NCI-H2196 treated with DMSO at 0.1 percent for 48 hours (cell line): ENCODE results near the gene NFATC1.
A peak's percentile ranks its signal among the peaks of the same experiment; 100 is the strongest.

Experiments used
- DNase-seq: peaks from one replicate; lab custom pipeline; 2025; ENCODE audit not compliant: unreplicated experiment; lab: John Stamatoyannopoulos, UW

Gene NFATC1

GRCh38 chr18:79568543-79569205, 172.9 kb downstream of the NFATC1 start:
- no peak for DNase-seq

GRCh38 chr18:79569720-79570119, 174.0 kb downstream of the NFATC1 start:
- DNase-seq, result no peak

- DNase-seq, result no peak
Observed at GRCh38 chr18:79570266-79571201, 174.8 kb downstream of the NFATC1 start.

GRCh38 chr18:79571211-79572092, 175.7 kb downstream of the NFATC1 start:
- no peak for DNase-seq

- DNase-seq, result no peak
Observed at GRCh38 chr18:79572093-79572780, 176.5 kb downstream of the NFATC1 start.

GRCh38 chr18:79572848-79573451, 177.2 kb downstream of the NFATC1 start:
- no peak for DNase-seq

- DNase-seq, result no peak
Observed at GRCh38 chr18:79573921-79574491, 178.3 kb downstream of the NFATC1 start.

- DNase-seq, result no peak
Observed at GRCh38 chr18:79574938-79575525, 179.3 kb downstream of the NFATC1 start.

- peak; percentile 92 for DNase-seq
Observed at GRCh38 chr18:79575891-79576685, 180.4 kb downstream of the NFATC1 start.

GRCh38 chr18:79576686-79577351, 181.1 kb downstream of the NFATC1 start:
- DNase-seq, result peak; percentile 87

- no peak for DNase-seq
Observed at GRCh38 chr18:79577451-79578395, 182.0 kb downstream of the NFATC1 start.

GRCh38 chr18:79578396-79579260, 182.9 kb downstream of the NFATC1 start:
- no peak for DNase-seq
